Common myeloid progenitor, CD34-positive (primary cell): Measurements from ENCODE around the gene TMEM94.
A peak's percentile ranks its signal among the peaks of the same experiment; 100 is the strongest.
"Not testable (repeated sequence)": the region's sequence is repeated elsewhere in the genome, so short reads cannot be mapped to it uniquely, and the experiment has no call there.

Source experiments
- CTCF ChIA-PET: fragments of 350-600 bp; sonication (Branson Sonifier 250); formaldehyde crosslinking; loops from one replicate; lab custom pipeline; 2021; ENCODE audit warnings: antibody characterized with exemption; lab: Charles Lee
- POLR2A ChIA-PET: fragments of 350-600 bp; sonication (Branson Sonifier 250); formaldehyde crosslinking; loops from one replicate; lab custom pipeline; 2021; ENCODE audit warnings: antibody characterized with exemption; lab: Charles Lee
- DNase-seq, 3 donors: peaks; one replicate each; pipeline versions ENCODE4 v3.0.0 to v3.0.0-alpha.2; 2013
- H3K27ac ChIP-seq, 2 experiments: 1 replicate in 1 of 2; 2 replicates in 1 of 2; pipeline ENCODE4 v1.7.0; 2013; ENCODE audit warnings: inconsistent platforms in 2 of 2, low read length in 2 of 2, mild to moderate bottlenecking in 2 of 2, low read depth in 1 of 2, moderate library complexity in 1 of 2; ENCODE audit not compliant: severe bottlenecking in 2 of 2, insufficient read depth in 1 of 2, poor library complexity in 1 of 2
- H3K27me3 ChIP-seq, 5 experiments: replicated peaks in 2 of 5; 1 replicate in 3 of 5; 2 replicates in 2 of 5; pipeline versions ENCODE4 v1.6.1 to v1.7.0; 2013; ENCODE audit warnings: low read length in 4 of 5, mild to moderate bottlenecking in 2 of 5, moderate library complexity in 2 of 5, inconsistent platforms in 1 of 5; ENCODE audit not compliant: insufficient read depth in 5 of 5, control insufficient read depth in 4 of 5
- H3K36me3 ChIP-seq, 4 experiments: 1 replicate in 2 of 4; 2 replicates in 2 of 4; pipeline versions ENCODE4 v1.6.1 to v1.7.0; 2013; ENCODE audit warnings: low read length in 3 of 4, control low read depth in 1 of 4, mild to moderate bottlenecking in 1 of 4; ENCODE audit not compliant: control insufficient read depth in 4 of 4, insufficient read depth in 4 of 4
- H3K4me1 ChIP-seq, 4 experiments: 1 replicate in 3 of 4; 2 replicates in 1 of 4; pipeline versions ENCODE4 v1.6.1 to v1.7.1; 2013; ENCODE audit warnings: low read length in 3 of 4, mild to moderate bottlenecking in 3 of 4, control low read depth in 1 of 4, inconsistent platforms in 1 of 4, moderate library complexity in 1 of 4; ENCODE audit not compliant: control insufficient read depth in 4 of 4, insufficient read depth in 4 of 4; ENCODE audit errors: control extremely low read depth in 1 of 4
- H3K4me3 ChIP-seq, 7 experiments: 1 replicate in 4 of 7; 2 replicates in 3 of 7; pipeline versions ENCODE4 v1.5.1 to v1.7.0; 2013; ENCODE audit warnings: mild to moderate bottlenecking in 7 of 7, low read length in 6 of 7, moderate library complexity in 6 of 7, inconsistent platforms in 2 of 7, low read depth in 2 of 7, control low read depth in 1 of 7; ENCODE audit not compliant: insufficient read depth in 4 of 7, control insufficient read depth in 1 of 7; ENCODE audit errors: extremely low read depth in 1 of 7
- H3K9me3 ChIP-seq, 5 experiments: 1 replicate in 4 of 5; 2 replicates in 1 of 5; pipeline versions ENCODE4 v1.6.1 to v1.7.1; 2013; ENCODE audit warnings: low read length in 4 of 5, mild to moderate bottlenecking in 2 of 5, inconsistent platforms in 1 of 5, low read depth in 1 of 5, moderate library complexity in 1 of 5; ENCODE audit not compliant: control insufficient read depth in 4 of 5, insufficient read depth in 2 of 5; ENCODE audit errors: control extremely low read depth in 1 of 5
- WGBS: methylation state at CpG from one replicate; pipeline ENCODE4 v1.1.5; 2013; ENCODE audit not compliant: insufficient coverage; 5-methylcytosine and 5-hydroxymethylcytosine counted together

Gene TMEM94

GRCh38 chr17:75518201-75518600 is 61.8 kb downstream of the TMEM94 start:
- ChIA-PET POLR2A (interaction anchor here (0.5 to 1.6 kb wide), 3 partner anchors 20 to 335 kb away, joined by 3 read pairs; partner anchors contain the start of gene SUMO2), CTCF (interaction anchor here (0.8 to 4.1 kb wide), 6 partner anchors 13 to 277 kb away, joined by 3 to 18 read pairs (median 4); no protein-coding TSS in a partner anchor)
- Histone ChIP-seq H3K9me3 (no peaks in the 10 kb centered on the region), H3K27ac (peak overlapping the region in 1 of 2 experiments; percentile 29), H3K27me3 (no peaks in the 10 kb centered on the region), H3K36me3 (peaks cover 0 to 23% (median 15%) of the 10 kb centered on the region in 4 experiments), H3K4me1 (peaks cover 17 to 40% (median 40%) of the 10 kb centered on the region in 4 experiments), H3K4me3 (peak overlapping the region in 6 of 7 experiments; percentile 5 to 91 (median 58))
- WGBS: 0% methylated on average over 2 of the region's 3 CpGs
- DNase-seq: peak; percentile 83 to 91 (median 87)

- peaks cover 17 to 40% (median 39%) of the 10 kb centered on the region in 4 experiments for H3K4me1 ChIP-seq
- 96% methylated on average over 6 of the region's 9 CpGs for WGBS
- ChIA-PET POLR2A (interaction anchor here (0.6 kb wide), 1 partner anchor 20 kb away, joined by 3 read pairs; no protein-coding TSS in a partner anchor), CTCF (interaction anchor here (0.6 to 4.1 kb wide), 6 partner anchors 14 to 278 kb away, joined by 3 to 18 read pairs (median 4); no protein-coding TSS in a partner anchor)
- H3K4me3 ChIP-seq: peak overlapping the region in 1 of 7 experiments; percentile 5
- peaks cover 0 to 31% (median 20%) of the 10 kb centered on the region in 4 experiments for H3K36me3 ChIP-seq
- no peak for DNase-seq
- H3K9me3 ChIP-seq: no peaks in the 10 kb centered on the region
- no peak overlapping the region for H3K27ac ChIP-seq
- no peaks in the 10 kb centered on the region for H3K27me3 ChIP-seq
These were observed 62.6 kb downstream of the TMEM94 start for GRCh38 chr17:75518983-75519537.

- WGBS: 96% methylated on average over 7 of the region's 8 CpGs
- DNase-seq, H3K27ac ChIP-seq, POLR2A ChIA-PET, H3K27me3 ChIP-seq, H3K4me3 ChIP-seq, H3K9me3 ChIP-seq: not testable (repeated sequence)
- Histone ChIP-seq H3K4me1 (peaks cover 17 to 41% (median 37%) of the 10 kb centered on the region in 4 experiments), H3K36me3 (peaks cover 0 to 35% (median 20%) of the 10 kb centered on the region in 4 experiments)
- CTCF ChIA-PET: interaction anchor here (0.7 kb wide), 1 partner anchor 40 kb away, joined by 3 read pairs; no protein-coding TSS in a partner anchor
These were observed 64.0 kb downstream of the TMEM94 start for GRCh38 chr17:75520413-75520812.

- peaks cover 0 to 3% (median 0%) of the 10 kb centered on the region in 5 experiments for H3K27me3 ChIP-seq
- H3K4me1 ChIP-seq: peaks cover 17 to 43% (median 39%) of the 10 kb centered on the region in 4 experiments
- POLR2A ChIA-PET: no interaction called here
- no peak overlapping the region for H3K4me3 ChIP-seq
- DNase-seq: no peak
- peaks cover 0 to 35% (median 20%) of the 10 kb centered on the region in 4 experiments for H3K36me3 ChIP-seq
- no peak overlapping the region for H3K27ac ChIP-seq
- WGBS: 100% methylated on average over 7 of the region's 8 CpGs
- H3K9me3 ChIP-seq: no peaks in the 10 kb centered on the region
- CTCF ChIA-PET: interaction anchor here (1.0 kb wide), 1 partner anchor 229 kb away, joined by 5 read pairs; no protein-coding TSS in a partner anchor
These were observed 64.9 kb downstream of the TMEM94 start for GRCh38 chr17:75521290-75521689.

- H3K4me1 ChIP-seq: peaks cover 16 to 42% (median 40%) of the 10 kb centered on the region in 4 experiments
- no peak for DNase-seq
- peaks cover 0 to 11% (median 0%) of the 10 kb centered on the region in 5 experiments for H3K27me3 ChIP-seq
- POLR2A ChIA-PET: no interaction called here
- CTCF ChIA-PET: no interaction called here
- WGBS: 97% methylated on average over 20 of the region's 33 CpGs
- no peak overlapping the region for H3K4me3 ChIP-seq
- H3K36me3 ChIP-seq: peaks cover 0 to 35% (median 20%) of the 10 kb centered on the region in 4 experiments
- no peak overlapping the region for H3K27ac ChIP-seq
- no peaks in the 10 kb centered on the region for H3K9me3 ChIP-seq
These were observed 65.7 kb downstream of the TMEM94 start for GRCh38 chr17:75521951-75522727.

GRCh38 chr17:75523647-75524046 is 67.2 kb downstream of the TMEM94 start:
- Histone ChIP-seq H3K36me3 (peaks cover 0 to 35% (median 20%) of the 10 kb centered on the region in 4 experiments), H3K27ac (no peak overlapping the region), H3K27me3 (peaks cover 0 to 12% (median 0%) of the 10 kb centered on the region in 5 experiments), H3K4me1 (peaks cover 3 to 27% (median 25%) of the 10 kb centered on the region in 4 experiments), H3K4me3 (no peak overlapping the region), H3K9me3 (no peaks in the 10 kb centered on the region)
- ChIA-PET POLR2A (no interaction called here), CTCF (interaction anchor here (0.5 to 1.2 kb wide), 4 partner anchors 7 to 49 kb away, joined by 3 to 4 read pairs (median 4); partner anchors contain the start of gene TSEN54)
- WGBS: 96% methylated on average over 6 of the region's 7 CpGs
- DNase-seq: no peak
